Right renal cortex interstitium (tissue), 3 donors: Measurements from ENCODE around the gene PFN1. TPM values are rescaled to one million over a fixed set of nuclear protein-coding genes. Genes with fewer than 3 reads are reported as not detected.
"Not testable (repeated sequence)": the region's sequence is repeated elsewhere in the genome, so short reads cannot be mapped to it uniquely, and the experiment has no call there.

Source experiments
- DNase-seq, 3 donors: peaks; one replicate each; pipeline ENCODE4 v3.0.0-alpha.2; 2013; ENCODE audit warnings: low read depth in 3 of 3, low spot score in 2 of 3
- polyA plus RNA-seq, 3 donors: library from polyadenylated mRNA; unstranded; fragments of 120-200 nt; gene quantifications; one replicate each; pipeline ENCODE4 v1.2.1, GENCODE V29; 2013; ENCODE audit not compliant: insufficient read length in 3 of 3

The PFN1 gene
- polyA plus RNA-seq, 3 donors, result 296 to 397 (median 351) TPM

- DNase-seq, result no peak
Observed at GRCh38 chr17:4931963-4932362, 16.4 kb downstream of the PFN1 start, which contains the start of gene GP1BA. GP1BA (plus strand) TSS chr17:4932277; CDS start chr17:4932605, 328 bp downstream.

- DNase-seq, result no peak
Observed at GRCh38 chr17:4928881-4929280, 19.4 kb downstream of the PFN1 start.

DNA sequence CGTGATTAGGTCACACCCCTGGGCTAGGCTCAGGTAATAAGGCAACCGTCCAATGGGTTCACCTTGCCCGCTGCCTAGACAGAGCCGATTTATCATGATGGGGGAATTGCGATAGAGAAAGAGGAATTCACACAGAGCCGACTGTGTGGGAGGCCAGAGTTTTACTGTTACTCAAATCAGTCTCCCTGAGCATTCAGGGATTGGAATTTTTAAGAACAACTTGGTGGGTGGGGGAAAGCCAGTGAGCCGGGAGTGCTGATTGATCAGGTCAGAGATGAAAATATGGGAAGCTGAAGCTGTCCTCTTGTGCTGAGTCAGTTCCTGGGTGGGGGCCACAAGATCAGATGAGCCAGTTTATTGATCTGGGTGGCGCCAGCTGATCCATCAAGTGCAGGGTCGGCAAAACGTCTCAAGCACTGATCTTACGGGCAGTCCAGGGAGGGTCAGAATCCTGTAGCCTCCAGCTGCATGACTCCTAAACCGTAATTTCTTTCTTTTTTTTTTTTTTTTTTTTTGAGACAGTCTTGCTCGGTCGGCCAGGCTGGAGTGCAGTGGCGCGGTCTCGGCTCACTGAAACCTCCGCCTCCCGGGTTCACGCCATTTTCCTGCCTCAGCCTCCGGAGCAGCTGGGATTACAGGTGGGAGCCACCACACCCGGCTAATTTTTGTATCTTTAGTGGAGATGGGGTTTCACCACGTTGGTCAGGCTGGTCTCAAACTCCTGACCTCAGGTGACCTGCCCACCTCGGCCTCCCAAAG, 21.6 kb downstream of the PFN1 start:
- not testable (repeated sequence) for DNase-seq

DNA sequence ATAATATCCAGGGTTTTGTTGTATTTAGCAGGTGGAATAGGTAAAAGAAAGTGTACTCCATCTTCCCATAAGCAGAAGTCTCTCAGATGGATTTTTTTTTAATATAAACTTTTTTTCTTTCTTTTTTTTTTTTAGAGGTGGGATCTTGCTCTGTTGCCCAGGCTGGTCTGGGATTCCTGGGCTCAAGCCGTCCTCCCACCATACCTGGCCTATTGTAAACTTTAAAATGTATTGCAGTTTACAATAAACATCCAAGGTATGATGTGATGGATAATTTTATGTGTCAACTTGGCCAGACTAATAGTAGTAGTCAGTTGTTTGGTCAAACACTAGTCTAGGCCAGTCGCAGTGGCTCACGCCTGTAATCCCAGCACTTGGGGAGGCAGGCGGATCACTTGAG, 27.0 kb downstream of the PFN1 start:
- no peak for DNase-seq

- DNase-seq, result no peak
Observed at GRCh38 chr17:4920351-4921048, 27.8 kb downstream of the PFN1 start.

DNA sequence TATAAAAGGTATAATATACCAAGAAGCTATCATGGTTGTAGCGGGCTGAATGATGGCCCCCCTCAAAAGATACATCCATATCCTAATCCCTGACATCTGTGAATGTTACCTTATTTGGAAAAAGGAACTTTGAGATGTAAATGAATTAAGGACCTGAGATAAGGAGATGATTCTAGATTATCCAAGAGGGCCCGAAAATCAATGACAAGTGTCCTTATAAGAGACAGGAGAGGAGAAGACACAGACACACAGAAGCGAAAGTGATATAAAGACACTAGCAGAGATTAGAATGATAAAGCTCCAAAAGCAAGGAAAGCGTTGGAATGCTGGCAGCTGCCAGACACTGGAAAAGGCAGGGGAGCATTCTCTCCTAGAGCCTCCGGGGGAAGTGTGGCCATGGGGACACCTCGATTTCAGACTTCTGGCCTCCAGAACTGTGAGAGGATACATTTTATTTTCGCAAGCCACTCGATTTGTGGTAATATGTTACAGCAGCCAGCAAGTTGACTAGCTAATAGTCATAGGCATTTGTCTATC, 28.8 kb downstream of the PFN1 start:
- no peak for DNase-seq

DNA sequence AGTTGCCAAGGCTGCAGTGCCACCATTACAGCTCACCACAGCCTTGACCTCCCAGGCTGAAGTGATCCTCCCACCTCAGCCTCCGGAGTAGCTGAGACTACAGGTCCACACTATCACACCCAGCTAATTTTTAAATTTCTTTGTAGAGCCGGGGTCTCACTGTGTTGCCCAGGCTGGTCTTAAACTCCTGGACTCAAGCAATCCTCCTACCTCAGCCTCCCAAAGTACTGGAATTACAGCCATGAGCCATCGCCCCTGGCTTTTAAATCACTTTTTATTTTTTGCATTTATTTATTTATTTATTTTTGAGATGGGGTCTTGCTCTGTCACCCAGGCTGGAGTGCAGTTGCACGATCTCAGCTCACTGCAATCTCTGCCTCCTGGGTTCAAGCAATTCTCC, 33.8 kb downstream of the PFN1 start:
- DNase-seq, result not testable (repeated sequence)

DNA sequence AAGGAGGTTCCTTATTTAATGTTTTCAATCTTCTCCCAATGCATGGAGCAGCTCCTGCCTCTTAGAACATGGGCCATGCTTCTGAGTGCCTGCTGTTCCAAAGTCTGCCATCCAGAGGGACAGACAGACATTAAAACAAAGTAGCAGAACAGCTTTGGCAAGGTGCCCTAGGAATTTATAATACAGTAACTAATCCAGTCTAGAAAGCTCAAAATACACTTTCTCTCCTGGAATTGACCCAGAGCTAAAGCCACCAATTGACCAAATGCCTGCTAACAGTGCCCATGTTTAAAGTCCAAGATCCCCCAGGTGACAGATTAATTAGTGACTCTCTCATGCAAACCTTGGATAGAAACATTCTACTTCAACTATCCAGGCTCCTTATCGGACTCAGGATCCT, 34.3 kb downstream of the PFN1 start:
- no peak for DNase-seq

- peak in 2 of 3 donors; percentile 69 to 78 for DNase-seq
Observed at GRCh38 chr17:4908711-4909496, 39.4 kb downstream of the PFN1 start.

DNA sequence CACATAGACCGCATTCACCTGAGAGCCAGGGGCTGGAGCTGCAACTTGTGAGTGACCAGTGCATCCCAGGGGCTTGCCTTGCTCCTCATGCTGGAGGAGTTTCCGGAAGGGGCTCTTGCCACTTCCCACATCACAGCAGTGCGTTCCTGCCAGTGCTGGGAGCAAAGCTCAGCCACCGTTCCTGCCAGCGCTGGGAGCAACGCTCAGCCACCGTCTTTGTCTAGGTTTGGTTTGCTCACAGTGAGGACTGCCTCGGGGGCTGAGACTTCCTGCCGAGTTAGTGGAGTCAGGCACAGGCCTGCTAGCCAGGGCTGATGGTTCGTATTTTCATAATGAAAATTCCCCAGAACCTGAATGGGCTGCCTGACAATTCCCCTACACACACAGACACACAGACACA, 40.0 kb downstream of the PFN1 start:
- DNase-seq, result no peak

DNA sequence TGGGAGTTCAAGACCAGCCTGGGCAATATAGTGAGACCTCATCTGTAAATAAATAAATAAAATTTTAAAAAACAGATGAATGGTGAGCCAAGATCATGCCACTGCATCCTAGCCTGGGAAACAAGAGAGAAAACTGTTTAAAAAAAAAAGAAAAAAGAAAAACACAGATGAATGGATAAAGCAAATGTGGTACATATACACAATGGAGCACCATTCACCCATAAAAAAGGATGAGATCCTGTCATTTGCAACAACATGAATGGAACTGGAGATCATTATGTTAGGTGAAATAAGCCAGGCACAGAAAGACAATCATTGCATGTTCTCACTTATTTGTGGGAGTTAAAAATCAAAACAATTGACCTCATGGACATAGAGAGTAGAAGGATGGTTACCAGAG, 41.7 kb downstream of the PFN1 start:
- DNase-seq, result not testable (repeated sequence)

DNA sequence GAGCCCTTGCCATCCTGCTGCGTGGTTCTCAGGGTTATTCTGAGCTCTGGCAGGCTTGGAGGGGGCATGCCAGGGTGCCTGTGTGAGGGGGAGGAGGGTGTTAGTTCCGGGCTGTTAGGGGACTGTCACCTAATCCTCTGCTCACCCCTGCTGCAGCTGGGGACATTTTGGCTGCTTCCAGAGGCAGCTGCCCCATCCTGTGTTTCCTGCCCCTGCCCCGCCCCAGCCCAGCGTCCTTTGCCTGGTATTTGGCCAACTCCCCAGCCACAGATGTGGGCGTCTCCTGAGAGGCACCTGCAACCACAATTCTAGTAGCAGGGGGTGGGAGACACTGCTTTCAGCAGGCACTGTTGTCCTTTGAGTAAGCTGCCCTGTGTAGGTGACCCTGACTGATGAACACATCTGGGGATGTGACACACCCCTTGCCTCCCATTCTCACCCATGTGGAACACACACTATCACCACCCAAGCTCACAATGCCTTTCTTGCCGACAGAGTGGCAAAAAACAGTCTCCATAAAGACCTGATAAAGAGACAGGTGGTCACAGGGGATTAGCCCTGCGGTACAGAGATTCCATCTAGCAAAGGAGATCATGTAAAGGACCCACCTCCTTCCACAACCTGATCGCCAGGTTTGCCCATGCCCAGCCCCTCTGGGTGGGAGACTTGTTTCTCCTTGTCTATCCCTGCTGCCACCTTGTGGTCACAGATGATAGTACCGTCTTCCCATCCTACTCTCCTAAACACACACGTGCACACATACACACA, 45.1 kb downstream of the PFN1 start, which contains the start of gene CHRNE:
Gene CHRNE (minus strand): TSS at position 48 of the 768 bp plus-strand sequence. CDS start 35 bp downstream, at position 13.
- DNase-seq, result peak in 2 of 3 donors; percentile 74 to 77

DNA sequence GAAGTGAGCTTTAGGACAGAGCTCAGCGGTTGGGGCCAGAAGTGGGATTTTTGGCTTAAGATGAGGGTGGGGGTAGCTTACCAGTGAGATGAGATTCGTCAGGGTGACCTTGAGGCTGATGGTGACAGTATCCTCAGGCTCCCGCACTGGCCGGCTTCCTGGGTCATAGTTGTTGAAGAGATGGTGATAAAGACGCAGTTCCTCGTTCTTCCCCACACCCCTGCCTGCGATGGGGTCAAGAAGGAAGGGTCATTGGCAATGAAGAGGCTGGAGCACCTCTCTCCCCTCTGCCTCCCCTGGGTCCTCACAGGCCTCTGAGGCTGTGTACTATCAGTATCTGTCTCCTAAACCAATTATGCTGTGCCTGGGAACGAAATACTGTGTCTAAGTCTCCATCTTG, 45.8 kb downstream of the PFN1 start:
- DNase-seq, result no peak

DNA sequence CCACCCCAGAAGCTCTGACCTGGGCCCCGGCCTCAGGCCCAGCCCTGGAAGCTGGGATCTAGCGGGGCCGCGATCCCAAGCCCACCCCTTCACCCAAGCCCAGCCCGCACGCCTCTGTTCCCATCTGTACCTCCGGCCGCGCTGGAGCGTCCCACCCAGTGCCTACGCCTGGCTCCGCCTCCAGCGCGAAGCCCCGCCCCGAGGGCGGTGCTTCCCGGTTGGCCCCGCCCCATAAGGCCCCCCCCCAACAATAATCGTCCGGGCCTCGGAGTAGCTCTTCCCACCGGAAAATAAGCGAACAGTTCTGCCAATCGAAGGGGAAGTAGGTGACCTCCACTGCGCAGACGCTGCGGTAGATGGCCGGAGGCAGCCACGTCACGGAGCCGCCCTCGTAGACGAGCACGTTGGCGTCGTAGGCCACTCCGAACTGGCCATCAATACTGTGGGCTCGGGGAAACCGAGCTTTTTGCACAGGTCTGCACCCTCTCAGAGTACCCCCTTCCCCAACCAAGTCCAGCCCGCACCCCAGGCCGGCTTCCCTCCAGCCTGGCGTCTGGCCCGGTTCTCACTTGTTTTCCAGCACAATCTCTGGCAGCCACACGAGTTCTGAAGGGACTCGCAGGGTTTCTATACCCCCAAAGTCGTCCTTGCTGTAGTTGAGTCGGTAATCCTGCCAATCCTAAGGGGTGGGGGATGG, 46.5 kb downstream of the PFN1 start:
- no peak for DNase-seq

DNA sequence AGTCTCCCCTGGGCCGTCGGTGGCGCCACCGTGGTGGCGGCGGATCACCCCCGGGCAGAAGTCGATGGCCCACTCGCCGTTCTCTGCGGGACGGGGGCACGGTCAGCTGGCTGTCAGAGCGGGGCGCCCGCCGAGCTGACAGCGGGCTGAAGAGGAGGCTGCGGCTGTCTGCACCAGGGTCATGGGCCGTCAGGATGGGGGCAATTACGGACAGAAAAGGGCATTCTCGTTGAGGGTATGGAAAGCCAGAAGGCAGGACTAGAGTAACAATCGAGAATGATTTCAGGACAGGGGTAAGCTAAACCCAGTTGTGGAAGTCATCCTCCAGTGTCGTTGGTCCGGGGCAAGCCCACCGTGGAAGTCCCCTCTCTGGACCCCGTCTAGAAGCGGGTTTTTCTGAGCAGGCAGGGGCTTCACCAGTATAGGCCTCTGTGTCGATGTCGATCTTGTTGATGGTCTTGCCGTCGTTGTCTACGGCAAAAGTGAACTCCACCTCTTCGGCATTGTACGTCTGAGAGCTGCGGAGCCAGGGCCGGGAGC, 47.2 kb downstream of the PFN1 start:
- DNase-seq, result no peak

- no peak for DNase-seq
Observed at GRCh38 chr17:4900231-4901107, 47.9 kb downstream of the PFN1 start.

DNA sequence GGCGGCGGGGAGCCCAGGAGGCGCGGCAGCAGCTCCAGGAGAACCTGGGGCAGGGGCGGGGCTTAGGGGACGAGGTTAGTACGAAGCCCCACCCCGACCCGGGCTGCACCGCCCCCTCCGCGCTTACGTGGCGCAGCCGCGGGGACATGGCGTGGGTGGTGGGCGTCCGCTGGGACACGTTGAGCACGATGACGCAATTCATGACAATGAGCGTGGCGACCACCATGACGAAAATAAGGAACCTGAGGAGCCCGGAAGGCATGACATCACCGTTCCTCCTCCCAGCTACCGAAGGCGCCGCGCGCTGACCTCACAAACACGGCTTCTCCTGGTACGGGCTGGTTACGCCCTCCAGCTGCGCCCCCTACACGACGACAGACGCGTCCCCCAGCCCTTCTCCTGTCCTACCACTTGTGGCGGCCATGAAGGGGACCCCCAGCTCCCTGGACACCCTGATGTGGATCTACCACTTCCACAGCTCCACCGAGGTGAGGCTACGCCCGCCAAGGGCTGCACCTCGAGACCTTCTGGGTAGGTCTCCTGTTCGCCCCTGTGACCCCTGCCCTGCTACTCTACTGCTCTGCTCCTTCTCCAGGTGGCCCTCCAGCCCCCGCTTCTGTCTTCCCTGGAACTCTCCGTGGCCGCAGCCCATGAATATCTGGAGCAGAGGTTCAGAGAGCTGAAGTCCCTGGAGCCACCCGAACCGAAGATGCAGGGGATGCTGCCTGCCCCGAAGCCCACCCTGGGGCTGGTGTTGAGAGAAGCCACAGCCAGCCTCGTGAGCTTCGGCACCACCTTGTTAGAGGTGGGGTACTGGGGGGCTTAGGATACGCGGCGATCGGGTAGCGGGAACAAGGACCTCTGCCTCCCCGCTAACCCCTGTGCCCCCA, 48.7 kb downstream of the PFN1 start, which contains the start of gene C17orf107:
Gene C17orf107 (plus strand): TSS at position 196 of the 890 bp plus-strand sequence. CDS start 227 bp downstream, at position 423.
- no peak for DNase-seq
